Measurements from ENCODE around the gene REC8. TPM values are rescaled to one million over a fixed set of nuclear protein-coding genes. Genes with fewer than 3 reads are reported as not detected.

REC8 gene
- total RNA-seq, 1 experiment from 2014 or later: 7.6 TPM

DNA sequence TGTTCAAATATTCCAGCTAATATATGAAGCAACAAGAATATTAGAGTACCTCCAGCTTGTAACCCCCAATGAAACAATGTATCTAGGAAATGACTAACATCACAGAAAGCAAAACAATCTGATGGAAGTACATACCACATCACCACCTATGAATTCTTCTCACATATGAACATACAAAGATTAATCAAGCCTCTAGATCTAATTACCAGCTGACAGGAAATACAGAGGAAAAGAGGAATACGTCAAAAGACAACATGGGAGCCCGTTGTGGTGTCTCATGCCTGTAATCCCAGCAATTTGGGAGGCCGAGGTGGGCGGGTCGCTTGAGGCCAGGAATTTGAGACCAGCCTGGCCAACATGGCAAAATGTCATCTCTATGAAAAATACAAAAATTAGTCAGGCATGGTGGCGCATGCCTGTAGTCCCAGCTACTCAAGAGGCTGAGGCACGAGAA is 52.8 kb downstream of the REC8 start:
- POLR2A ChIA-PET: no interaction called here
- peaks cover 4 to 10% of the 10 kb centered on the region in 2 experiments; a peak in 3 of 4 replicates for H3K36me3 ChIP-seq (ENCODE audit: control insufficient read depth in 1 of 2, insufficient read depth in 2 of 2, low read length in 2 of 2)

More for the DNA sequence above, 52.8 kb downstream of the REC8 start:
- H3K79me2 ChIP-seq (ENCODE audit: insufficient read depth, low read length): peaks cover 96% of the 10 kb centered on the region
- intact Hi-C loops (cut with micrococcal nuclease): no loop called here
- no peak overlapping the region for H3K27ac ChIP-seq (ENCODE audit: low read depth, low read length)
- no peak overlapping the region for H2AFZ ChIP-seq (ENCODE audit: low read depth, low read length, poor library complexity, severe bottlenecking)
- no peak overlapping the region for H3K9ac ChIP-seq (ENCODE audit: low read length)
- no TSS peak for BruUV-seq (replicated peaks)
- no peaks in the 10 kb centered on the region for H3K4me1 ChIP-seq (ENCODE audit: control insufficient read depth in 1 of 2, insufficient read depth in 2 of 2, low read length in 2 of 2)
- no peaks in the 10 kb centered on the region for H3K9me2 ChIP-seq (ENCODE audit: insufficient read depth)
- ChIA-PET CTCF (no interaction called here), RAD21 (ENCODE audit: low non-redundant PET in 1 of 2, low total read pairs in 2 of 2, uncharacterized antibody in 2 of 2, unreplicated experiment in 2 of 2) (no interaction called here)
- no peak for ATAC-seq
- H3K4me2 ChIP-seq (ENCODE audit: low read length): no peak overlapping the region
- no peaks in the 10 kb centered on the region for H4K20me1 ChIP-seq (ENCODE audit: insufficient read depth)
- no peak for TF ChIP-seq ZNF274 (IDR thresholded peaks at IDR 0.05; ENCODE audit: low read depth, low read length)
- no peak for TF ChIP-seq SP1 (IDR thresholded peaks at IDR 0.05; ENCODE audit: low read depth)
- TF ChIP-seq, protein P1, sequence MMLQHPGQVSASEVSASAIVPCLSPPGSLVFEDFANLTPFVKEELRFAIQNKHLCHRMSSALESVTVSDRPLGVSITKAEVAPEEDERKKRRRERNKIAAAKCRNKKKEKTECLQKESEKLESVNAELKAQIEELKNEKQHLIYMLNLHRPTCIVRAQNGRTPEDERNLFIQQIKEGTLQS (IDR thresholded peaks at IDR 0.05): no peak
- TF ChIP-seq CBX3 (IDR thresholded peaks at IDR 0.05; ENCODE audit: low read depth): no peak
- no peak for TF ChIP-seq FOSL1 (IDR thresholded peaks at IDR 0.05; ENCODE audit: low read depth)
- no peak for TF ChIP-seq EZH2 (IDR thresholded peaks at IDR 0.05)
- TF ChIP-seq, protein P2, sequence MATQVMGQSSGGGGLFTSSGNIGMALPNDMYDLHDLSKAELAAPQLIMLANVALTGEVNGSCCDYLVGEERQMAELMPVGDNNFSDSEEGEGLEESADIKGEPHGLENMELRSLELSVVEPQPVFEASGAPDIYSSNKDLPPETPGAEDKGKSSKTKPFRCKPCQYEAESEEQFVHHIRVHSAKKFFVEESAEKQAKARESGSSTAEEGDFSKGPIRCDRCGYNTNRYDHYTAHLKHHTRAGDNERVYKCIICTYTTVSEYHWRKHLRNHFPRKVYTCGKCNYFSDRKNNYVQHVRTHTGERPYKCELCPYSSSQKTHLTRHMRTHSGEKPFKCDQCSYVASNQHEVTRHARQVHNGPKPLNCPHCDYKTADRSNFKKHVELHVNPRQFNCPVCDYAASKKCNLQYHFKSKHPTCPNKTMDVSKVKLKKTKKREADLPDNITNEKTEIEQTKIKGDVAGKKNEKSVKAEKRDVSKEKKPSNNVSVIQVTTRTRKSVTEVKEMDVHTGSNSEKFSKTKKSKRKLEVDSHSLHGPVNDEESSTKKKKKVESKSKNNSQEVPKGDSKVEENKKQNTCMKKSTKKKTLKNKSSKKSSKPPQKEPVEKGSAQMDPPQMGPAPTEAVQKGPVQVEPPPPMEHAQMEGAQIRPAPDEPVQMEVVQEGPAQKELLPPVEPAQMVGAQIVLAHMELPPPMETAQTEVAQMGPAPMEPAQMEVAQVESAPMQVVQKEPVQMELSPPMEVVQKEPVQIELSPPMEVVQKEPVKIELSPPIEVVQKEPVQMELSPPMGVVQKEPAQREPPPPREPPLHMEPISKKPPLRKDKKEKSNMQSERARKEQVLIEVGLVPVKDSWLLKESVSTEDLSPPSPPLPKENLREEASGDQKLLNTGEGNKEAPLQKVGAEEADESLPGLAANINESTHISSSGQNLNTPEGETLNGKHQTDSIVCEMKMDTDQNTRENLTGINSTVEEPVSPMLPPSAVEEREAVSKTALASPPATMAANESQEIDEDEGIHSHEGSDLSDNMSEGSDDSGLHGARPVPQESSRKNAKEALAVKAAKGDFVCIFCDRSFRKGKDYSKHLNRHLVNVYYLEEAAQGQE (IDR thresholded peaks at IDR 0.05; ENCODE audit: low read depth): no peak
- TF ChIP-seq SRF (IDR thresholded peaks at IDR 0.05; ENCODE audit: low read depth): no peak
- no peak for TF ChIP-seq POLR2A (IDR thresholded peaks at IDR 0.05; ENCODE audit: borderline replicate concordance, extremely low read depth, insufficient read depth, insufficient read length)
- no peak for TF ChIP-seq ELF1 (IDR thresholded peaks at IDR 0.05; ENCODE audit: borderline replicate concordance, low read depth)
- TF ChIP-seq EZH2phosphoT487 (IDR thresholded peaks at IDR 0.05; ENCODE audit: borderline replicate concordance): no peak
- no peak for TF ChIP-seq SIN3A (IDR thresholded peaks at IDR 0.05; ENCODE audit: low read depth)
- TF ChIP-seq, protein P3, sequence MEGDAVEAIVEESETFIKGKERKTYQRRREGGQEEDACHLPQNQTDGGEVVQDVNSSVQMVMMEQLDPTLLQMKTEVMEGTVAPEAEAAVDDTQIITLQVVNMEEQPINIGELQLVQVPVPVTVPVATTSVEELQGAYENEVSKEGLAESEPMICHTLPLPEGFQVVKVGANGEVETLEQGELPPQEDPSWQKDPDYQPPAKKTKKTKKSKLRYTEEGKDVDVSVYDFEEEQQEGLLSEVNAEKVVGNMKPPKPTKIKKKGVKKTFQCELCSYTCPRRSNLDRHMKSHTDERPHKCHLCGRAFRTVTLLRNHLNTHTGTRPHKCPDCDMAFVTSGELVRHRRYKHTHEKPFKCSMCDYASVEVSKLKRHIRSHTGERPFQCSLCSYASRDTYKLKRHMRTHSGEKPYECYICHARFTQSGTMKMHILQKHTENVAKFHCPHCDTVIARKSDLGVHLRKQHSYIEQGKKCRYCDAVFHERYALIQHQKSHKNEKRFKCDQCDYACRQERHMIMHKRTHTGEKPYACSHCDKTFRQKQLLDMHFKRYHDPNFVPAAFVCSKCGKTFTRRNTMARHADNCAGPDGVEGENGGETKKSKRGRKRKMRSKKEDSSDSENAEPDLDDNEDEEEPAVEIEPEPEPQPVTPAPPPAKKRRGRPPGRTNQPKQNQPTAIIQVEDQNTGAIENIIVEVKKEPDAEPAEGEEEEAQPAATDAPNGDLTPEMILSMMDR (IDR thresholded peaks at IDR 0.05 in 2 of 3, conservative IDR thresholded peaks at IDR 0.05 in 1 of 3; ENCODE audit: borderline replicate concordance in 1 of 3, insufficient read depth in 1 of 3, low read depth in 2 of 3, low read length in 2 of 3): no peak
- TF ChIP-seq TCF7L2 (IDR thresholded peaks at IDR 0.05; ENCODE audit: borderline replicate concordance, extremely low read depth, insufficient read depth, insufficient read length): no peak
- TF ChIP-seq JUND (IDR thresholded peaks at IDR 0.05): no peak
- TF ChIP-seq, protein P4, sequence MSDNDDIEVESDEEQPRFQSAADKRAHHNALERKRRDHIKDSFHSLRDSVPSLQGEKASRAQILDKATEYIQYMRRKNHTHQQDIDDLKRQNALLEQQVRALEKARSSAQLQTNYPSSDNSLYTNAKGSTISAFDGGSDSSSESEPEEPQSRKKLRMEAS (IDR thresholded peaks at IDR 0.05): no peak
- TF ChIP-seq RAD21 (IDR thresholded peaks at IDR 0.05; ENCODE audit: low read depth): no peak
- DNase-seq (ENCODE audit: low read depth, low spot score): no peak
- no peak overlapping the region for H3K4me3 ChIP-seq (replicated peaks in 1 of 2; ENCODE audit: low read depth in 1 of 2, low read length in 2 of 2)
- H3K27me3 ChIP-seq (ENCODE audit: insufficient read depth, low read length): no peaks in the 10 kb centered on the region
- H3K9me3 ChIP-seq (ENCODE audit: control insufficient read depth in 1 of 2, insufficient read depth in 1 of 2, low read depth in 1 of 2, low read length in 2 of 2): no peaks in the 10 kb centered on the region

All from HCT116 (cell line).